H9 (cell line): Measurements from ENCODE around the gene GATA5. TPM values are rescaled to one million over a fixed set of nuclear protein-coding genes. Genes with fewer than 3 reads are reported as not detected.

Source experiments
- DNase-seq: peaks from one replicate; pipeline ENCODE4 v3.0.0-alpha.2; 2017
- H2AFZ ChIP-seq: one replicate; pipeline ENCODE4 v1.6.1; 2013; ENCODE audit warnings: mild to moderate bottlenecking, low read length, control low read depth, moderate library complexity
- H2AK5ac ChIP-seq: 2 replicates; pipeline ENCODE4 v1.6.1; 2013; ENCODE audit warnings: low read length, control low read depth, mixed read lengths; ENCODE audit not compliant: insufficient read length
- H2BK120ac ChIP-seq: one replicate; pipeline ENCODE4 v1.6.1; 2013; ENCODE audit warnings: low read depth, mild to moderate bottlenecking, low read length, control low read depth, inconsistent platforms; ENCODE audit not compliant: poor library complexity, severe bottlenecking
- H2BK12ac ChIP-seq: 2 replicates; pipeline ENCODE4 v1.6.1; 2013; ENCODE audit warnings: low read length, control low read depth, mixed read lengths, low read depth; ENCODE audit not compliant: insufficient read length
- H2BK15ac ChIP-seq: 2 replicates; pipeline ENCODE4 v1.6.1; 2013; ENCODE audit warnings: low read depth, low read length, control low read depth
- H2BK20ac ChIP-seq: one replicate; pipeline ENCODE4 v1.6.1; 2013; ENCODE audit warnings: low read depth, mild to moderate bottlenecking, low read length, control low read depth, inconsistent platforms; ENCODE audit not compliant: poor library complexity, severe bottlenecking
- H2BK5ac ChIP-seq: 2 replicates; pipeline ENCODE4 v1.6.1; 2013; ENCODE audit warnings: low read length, control low read depth, mixed read lengths; ENCODE audit not compliant: insufficient read length
- H3K14ac ChIP-seq: 2 replicates; pipeline ENCODE4 v1.6.1; 2013; ENCODE audit warnings: low read length, control low read depth; ENCODE audit not compliant: insufficient read depth
- H3K18ac ChIP-seq: 2 replicates; pipeline ENCODE4 v1.6.1; 2013; ENCODE audit warnings: low read depth, mild to moderate bottlenecking, mixed read lengths, low read length, control low read depth; ENCODE audit not compliant: insufficient read length
- H3K23ac ChIP-seq: 2 replicates; pipeline ENCODE4 v1.6.1; 2013; ENCODE audit warnings: low read length, control low read depth, mixed read lengths, low read depth; ENCODE audit not compliant: insufficient read length
- H3K23me2 ChIP-seq: 2 replicates; pipeline ENCODE4 v1.6.1; 2013; ENCODE audit warnings: low read depth, mild to moderate bottlenecking, mixed read lengths, low read length, control low read depth; ENCODE audit not compliant: insufficient read length, poor library complexity, severe bottlenecking
- H3K27ac ChIP-seq: 2 replicates; pipeline ENCODE4 v1.5.1; 2013; ENCODE audit warnings: low read length, control low read depth, mixed read lengths, low read depth; ENCODE audit not compliant: insufficient read length
- H3K27me3 ChIP-seq: 2 replicates; pipeline ENCODE4 v1.6.1; 2013; ENCODE audit warnings: low read length, control low read depth, inconsistent platforms; ENCODE audit not compliant: insufficient read depth
- H3K4ac ChIP-seq: 2 replicates; pipeline ENCODE4 v1.6.1; 2013; ENCODE audit warnings: low read depth, mild to moderate bottlenecking, control low read depth, inconsistent platforms, low read length, moderate library complexity
- H3K4me1 ChIP-seq: 2 replicates; pipeline ENCODE4 v1.6.1; 2013; ENCODE audit warnings: low read length, control low read depth, inconsistent platforms; ENCODE audit not compliant: insufficient read depth
- H3K4me2 ChIP-seq: 2 replicates; pipeline ENCODE4 v1.6.1; 2013; ENCODE audit warnings: low read length, control low read depth, mixed read lengths; ENCODE audit not compliant: insufficient read length, insufficient read depth
- H3K56ac ChIP-seq: 2 replicates; pipeline ENCODE4 v1.6.1; 2013; ENCODE audit warnings: low read depth, mild to moderate bottlenecking, mixed read lengths, low read length, control low read depth; ENCODE audit not compliant: insufficient read length
- H3K79me1 ChIP-seq: 2 replicates; pipeline ENCODE4 v1.6.1; 2013; ENCODE audit warnings: low read depth, mild to moderate bottlenecking, moderate library complexity, low read length, control low read depth, inconsistent platforms; ENCODE audit not compliant: insufficient read depth, poor library complexity, severe bottlenecking
- H3K79me2 ChIP-seq: 2 replicates; pipeline ENCODE4 v1.6.1; 2013; ENCODE audit warnings: low read length, control low read depth, inconsistent platforms; ENCODE audit not compliant: insufficient read depth
- H3K9ac ChIP-seq: 2 replicates; pipeline ENCODE4 v1.6.1; 2013; ENCODE audit warnings: low read length, control low read depth, mixed read lengths; ENCODE audit not compliant: insufficient read length; ENCODE audit errors: extremely low read depth
- H3K9me3 ChIP-seq: one replicate; pipeline ENCODE4 v1.6.1; 2013; ENCODE audit warnings: low read depth, low read length, inconsistent platforms; ENCODE audit not compliant: control insufficient read depth
- H3T11ph ChIP-seq: one replicate; pipeline ENCODE4 v1.6.1; 2013; ENCODE audit warnings: mild to moderate bottlenecking, low read length, control low read depth, inconsistent platforms
- H4K20me1 ChIP-seq: one replicate; pipeline ENCODE4 v1.6.1; 2013; ENCODE audit not compliant: control insufficient read depth, insufficient read length, insufficient read depth
- H4K5ac ChIP-seq: 2 replicates; pipeline ENCODE4 v1.6.1; 2013; ENCODE audit warnings: low read depth, mild to moderate bottlenecking, mixed read lengths, low read length, control low read depth; ENCODE audit not compliant: insufficient read length
- H4K8ac ChIP-seq: replicated peaks from 2 replicates; pipeline ENCODE4 v1.6.1; 2013; ENCODE audit warnings: low read length, control low read depth, mixed read lengths, low read depth; ENCODE audit not compliant: insufficient read length
- H4K91ac ChIP-seq: 2 replicates; pipeline ENCODE4 v1.6.1; 2013; ENCODE audit warnings: low read depth, mild to moderate bottlenecking, moderate library complexity, mixed read lengths, low read length, control low read depth; ENCODE audit not compliant: insufficient read length
- H3K27ac Mint-ChIP-seq, 3 experiments: 2 replicates in 2 of 3; 3 replicates in 1 of 3; pipeline ENCODE4 v1.8.0; 2020 to 2021; ENCODE audit warnings: mixed read lengths in 3 of 3, mild to moderate bottlenecking in 1 of 3, moderate library complexity in 1 of 3
- H3K27me3 Mint-ChIP-seq: 2 replicates; pipeline ENCODE4 v1.8.0; 2021; ENCODE audit warnings: low read depth, mild to moderate bottlenecking, moderate library complexity, mixed read lengths
- H3K36me3 Mint-ChIP-seq, 3 experiments: 2 replicates in 2 of 3; 3 replicates in 1 of 3; pipeline ENCODE4 v1.8.0; 2020 to 2021; ENCODE audit warnings: low read depth in 3 of 3, mixed read lengths in 3 of 3; ENCODE audit not compliant: insufficient read depth in 1 of 3
- H3K4me1 Mint-ChIP-seq, 2 experiments: 2 replicates each; pipeline ENCODE4 v1.8.0; 2020; ENCODE audit warnings: mixed read lengths in 2 of 2
- H3K4me3 Mint-ChIP-seq, 2 experiments: 2 replicates in 1 of 2; 3 replicates in 1 of 2; pipeline ENCODE4 v1.8.0; 2020 to 2021; ENCODE audit warnings: mild to moderate bottlenecking in 2 of 2, mixed read lengths in 2 of 2, moderate library complexity in 1 of 2
- H3K9me3 Mint-ChIP-seq, 2 experiments: 2 replicates in 1 of 2; 3 replicates in 1 of 2; pipeline ENCODE4 v1.8.0; 2020; ENCODE audit warnings: mild to moderate bottlenecking in 2 of 2, mixed read lengths in 2 of 2, moderate library complexity in 1 of 2
- WGBS: extraction: QIAGEN DNeasy Blood & Tissue Kit; methylation state at CpG from one replicate; pipeline ENCODE4 v1.1.7; 2013; ENCODE audit warnings: missing lambda C conversion rate, low lambda C conversion rate, mixed read lengths; ENCODE audit not compliant: insufficient read length; ENCODE audit errors: extremely low coverage; 5-methylcytosine and 5-hydroxymethylcytosine counted together
- total RNA-seq: library from RNA; stranded (reverse); gene quantifications from 2 replicates; pipeline ENCODE4 v1.2.1, GENCODE V29; 2021
- TF ChIP-seq, protein P1 (sequence below): fragments of 200-600 bp; sonication (generic); conservative IDR thresholded peaks from 3 replicates; pipeline ENCODE4 v1.8.0; 2021; ENCODE audit warnings: antibody characterized with exemption, mild to moderate bottlenecking

Gene GATA5
- total RNA-seq, 1 experiment from 2014 or later, result 0.24 TPM

DNA sequence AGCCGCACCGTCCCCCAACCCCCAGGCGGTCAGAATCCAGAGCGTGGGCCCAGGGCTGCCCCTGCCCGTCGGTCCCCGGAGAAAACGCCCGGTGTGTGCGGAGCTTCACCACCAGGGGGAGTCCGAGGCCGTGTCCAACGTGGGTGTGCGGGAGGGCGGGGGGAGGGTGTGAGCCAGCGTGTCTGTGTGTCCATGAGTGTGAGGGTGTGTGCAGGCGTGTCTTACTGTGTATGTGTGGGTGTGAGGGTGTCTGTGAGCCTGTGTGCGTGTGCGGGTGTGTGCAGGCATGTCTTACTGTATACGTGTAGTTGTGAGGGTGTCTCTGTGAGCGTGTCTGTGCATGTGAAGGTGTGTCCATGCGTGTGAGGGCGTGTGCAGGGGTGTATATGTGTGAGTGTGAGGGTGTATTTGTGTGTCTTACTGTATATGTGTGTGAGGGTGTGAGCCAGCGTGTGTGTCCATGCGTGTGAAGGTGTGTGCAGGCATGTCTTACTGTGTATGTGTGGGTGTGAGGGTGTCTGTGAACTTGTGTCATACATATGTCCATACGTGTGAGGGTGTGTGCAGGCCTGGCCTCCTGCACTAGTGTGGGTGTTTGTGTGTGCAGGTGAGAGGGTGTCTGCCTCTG lies 24.6 kb upstream of the GATA5 start:
- Histone ChIP-seq H3T11ph (no peak overlapping the region), H2BK20ac (no peak overlapping the region), H3K56ac (no peak overlapping the region), H4K91ac (no peak overlapping the region), H3K4me1 (no peaks in the 10 kb centered on the region), H4K5ac (no peak overlapping the region), H3K79me1 (no peaks in the 10 kb centered on the region), H2BK15ac (no peak overlapping the region), H2AK5ac (no peak overlapping the region), H3K4me2 (no peak overlapping the region), H3K27ac (no peak overlapping the region), H2BK120ac (no peak overlapping the region), H4K8ac (no peak overlapping the region), H2BK12ac (no peak overlapping the region), H3K23me2 (no peaks in the 10 kb centered on the region), H3K9ac (no peak overlapping the region), H3K14ac (no peak overlapping the region), H4K20me1 (no peaks in the 10 kb centered on the region), H3K23ac (no peak overlapping the region), H3K18ac (no peak overlapping the region), H3K79me2 (no peaks in the 10 kb centered on the region), H2BK5ac (no peak overlapping the region), H2AFZ (no peak overlapping the region), H3K9me3 (no peaks in the 10 kb centered on the region), H3K27me3 (no peaks in the 10 kb centered on the region), H3K4ac (no peak overlapping the region)
- Mint-ChIP-seq H3K27me3 (peaks cover 29% of the 10 kb centered on the region), H3K4me3 (no peak overlapping the region; a peak in 1 of 5 replicates), H3K4me1 (peaks cover 2 to 6% of the 10 kb centered on the region in 2 experiments; a peak in 3 of 4 replicates), H3K9me3 (peaks cover 2 to 9% of the 10 kb centered on the region in 2 experiments; a peak in 4 of 5 replicates), H3K36me3 (no peaks in the 10 kb centered on the region), H3K27ac (peak overlapping the region in 1 of 3 experiments; percentile 31; a peak in 2 of 7 replicates)
- WGBS, result no CpG with 5 or more reads among the region's 26 CpGs
- TF ChIP-seq, protein P1, sequence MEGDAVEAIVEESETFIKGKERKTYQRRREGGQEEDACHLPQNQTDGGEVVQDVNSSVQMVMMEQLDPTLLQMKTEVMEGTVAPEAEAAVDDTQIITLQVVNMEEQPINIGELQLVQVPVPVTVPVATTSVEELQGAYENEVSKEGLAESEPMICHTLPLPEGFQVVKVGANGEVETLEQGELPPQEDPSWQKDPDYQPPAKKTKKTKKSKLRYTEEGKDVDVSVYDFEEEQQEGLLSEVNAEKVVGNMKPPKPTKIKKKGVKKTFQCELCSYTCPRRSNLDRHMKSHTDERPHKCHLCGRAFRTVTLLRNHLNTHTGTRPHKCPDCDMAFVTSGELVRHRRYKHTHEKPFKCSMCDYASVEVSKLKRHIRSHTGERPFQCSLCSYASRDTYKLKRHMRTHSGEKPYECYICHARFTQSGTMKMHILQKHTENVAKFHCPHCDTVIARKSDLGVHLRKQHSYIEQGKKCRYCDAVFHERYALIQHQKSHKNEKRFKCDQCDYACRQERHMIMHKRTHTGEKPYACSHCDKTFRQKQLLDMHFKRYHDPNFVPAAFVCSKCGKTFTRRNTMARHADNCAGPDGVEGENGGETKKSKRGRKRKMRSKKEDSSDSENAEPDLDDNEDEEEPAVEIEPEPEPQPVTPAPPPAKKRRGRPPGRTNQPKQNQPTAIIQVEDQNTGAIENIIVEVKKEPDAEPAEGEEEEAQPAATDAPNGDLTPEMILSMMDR, result peak; percentile 77
- peak; percentile 76 for DNase-seq
